GM06990 (cell line): Measurements from ENCODE around the gene KCND3.

Experiments used
- DNase-seq: peaks from one replicate; pipeline ENCODE4 v3.0.0-alpha.2; 2011; ENCODE audit not compliant: insufficient read length; ENCODE audit errors: extremely low read depth
- H3K27me3 ChIP-seq: replicated peaks from 2 replicates; pipeline ENCODE4 v1.6.0; 2011; ENCODE audit warnings: low read length; ENCODE audit not compliant: control insufficient read depth, insufficient read depth
- H3K36me3 ChIP-seq: 2 replicates; pipeline ENCODE4 v1.5.1; 2011; ENCODE audit warnings: low read length; ENCODE audit not compliant: control insufficient read depth, insufficient read depth
- H3K4me3 ChIP-seq: replicated peaks from 2 replicates; pipeline ENCODE4 v1.5.1; 2011; ENCODE audit warnings: low read depth, mild to moderate bottlenecking, control low read depth, low read length
- TF ChIP-seq, protein P1 (sequence below): IDR thresholded peaks from 2 replicates; pipeline ENCODE4 v1.5.1; 2011; ENCODE audit warnings: low read length, control low read depth, mild to moderate bottlenecking, inconsistent platforms; ENCODE audit not compliant: insufficient read depth, poor library complexity, severe bottlenecking

KCND3 gene

DNA sequence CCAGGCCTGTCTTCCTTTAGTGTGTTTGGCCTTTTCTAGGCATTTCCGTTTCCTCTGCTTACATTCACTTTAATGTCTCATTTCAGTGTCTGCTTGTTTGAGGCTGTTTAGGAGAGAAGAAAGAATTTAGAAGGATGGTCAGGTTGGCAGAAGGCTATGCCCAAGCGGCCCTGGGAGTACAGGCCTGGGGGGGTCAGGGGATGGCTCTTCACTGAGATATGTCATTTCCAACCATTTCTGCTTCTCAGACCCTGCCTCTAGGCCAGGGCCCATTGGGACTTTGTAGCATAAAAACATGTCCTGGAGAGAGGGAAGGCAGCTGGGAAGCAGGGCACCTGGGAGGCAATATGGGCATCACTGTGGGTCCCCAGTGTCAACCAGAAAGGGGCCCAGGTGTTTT is 147.7 kb downstream of the KCND3 start:
- Histone ChIP-seq H3K27me3 (no peaks in the 10 kb centered on the region; the same call in 1 of the 2 replicates), H3K36me3 (no peaks in the 10 kb centered on the region), H3K4me3 (no peak overlapping the region)
- TF ChIP-seq, protein P1, sequence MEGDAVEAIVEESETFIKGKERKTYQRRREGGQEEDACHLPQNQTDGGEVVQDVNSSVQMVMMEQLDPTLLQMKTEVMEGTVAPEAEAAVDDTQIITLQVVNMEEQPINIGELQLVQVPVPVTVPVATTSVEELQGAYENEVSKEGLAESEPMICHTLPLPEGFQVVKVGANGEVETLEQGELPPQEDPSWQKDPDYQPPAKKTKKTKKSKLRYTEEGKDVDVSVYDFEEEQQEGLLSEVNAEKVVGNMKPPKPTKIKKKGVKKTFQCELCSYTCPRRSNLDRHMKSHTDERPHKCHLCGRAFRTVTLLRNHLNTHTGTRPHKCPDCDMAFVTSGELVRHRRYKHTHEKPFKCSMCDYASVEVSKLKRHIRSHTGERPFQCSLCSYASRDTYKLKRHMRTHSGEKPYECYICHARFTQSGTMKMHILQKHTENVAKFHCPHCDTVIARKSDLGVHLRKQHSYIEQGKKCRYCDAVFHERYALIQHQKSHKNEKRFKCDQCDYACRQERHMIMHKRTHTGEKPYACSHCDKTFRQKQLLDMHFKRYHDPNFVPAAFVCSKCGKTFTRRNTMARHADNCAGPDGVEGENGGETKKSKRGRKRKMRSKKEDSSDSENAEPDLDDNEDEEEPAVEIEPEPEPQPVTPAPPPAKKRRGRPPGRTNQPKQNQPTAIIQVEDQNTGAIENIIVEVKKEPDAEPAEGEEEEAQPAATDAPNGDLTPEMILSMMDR = no peak
- no peak for DNase-seq

DNA sequence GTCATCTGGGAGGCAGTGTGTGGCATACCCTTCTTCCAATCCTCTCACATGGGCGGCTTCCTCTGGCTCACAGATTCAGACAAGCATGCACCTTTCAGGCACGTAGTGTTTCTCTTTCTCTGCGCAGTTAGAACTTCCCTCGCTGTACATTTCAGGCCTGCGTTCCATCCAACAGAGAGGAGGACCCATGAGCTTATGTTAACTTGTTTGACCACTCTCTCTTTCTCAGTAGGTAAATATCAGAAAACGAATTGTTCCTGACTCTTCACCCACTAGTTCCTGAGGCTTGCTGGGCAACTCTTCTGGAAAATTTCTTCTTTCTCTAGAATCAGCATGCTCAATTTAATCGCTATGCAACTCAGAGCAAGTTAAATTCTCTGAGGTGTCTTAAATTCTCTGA is 148.3 kb downstream of the KCND3 start:
- Histone ChIP-seq H3K36me3 (no peaks in the 10 kb centered on the region), H3K4me3 (no peak overlapping the region), H3K27me3 (no peaks in the 10 kb centered on the region; the same call in 1 of the 2 replicates)
- TF ChIP-seq, protein P1 = no peak
- DNase-seq = no peak

DNA sequence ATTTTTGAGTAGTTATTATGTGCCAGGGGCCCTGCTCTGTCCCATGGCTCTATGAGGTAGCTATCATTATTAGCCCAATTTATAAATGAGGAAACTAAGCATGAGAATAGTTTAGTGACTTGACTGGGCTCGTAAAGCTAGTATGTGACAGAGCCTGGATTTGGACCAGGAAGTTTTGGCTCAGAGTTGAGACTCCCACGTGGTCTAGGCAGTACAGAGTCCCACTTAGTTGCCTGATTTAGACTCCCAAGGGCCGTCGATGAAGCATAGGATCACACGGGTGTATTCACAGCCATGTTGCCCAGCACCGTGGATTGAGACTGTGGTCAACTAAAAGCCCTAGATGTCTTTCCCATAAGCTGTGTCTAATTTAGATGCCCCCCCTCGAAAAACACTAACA is 152.1 kb downstream of the KCND3 start:
- TF ChIP-seq, protein P1 = no peak

DNA sequence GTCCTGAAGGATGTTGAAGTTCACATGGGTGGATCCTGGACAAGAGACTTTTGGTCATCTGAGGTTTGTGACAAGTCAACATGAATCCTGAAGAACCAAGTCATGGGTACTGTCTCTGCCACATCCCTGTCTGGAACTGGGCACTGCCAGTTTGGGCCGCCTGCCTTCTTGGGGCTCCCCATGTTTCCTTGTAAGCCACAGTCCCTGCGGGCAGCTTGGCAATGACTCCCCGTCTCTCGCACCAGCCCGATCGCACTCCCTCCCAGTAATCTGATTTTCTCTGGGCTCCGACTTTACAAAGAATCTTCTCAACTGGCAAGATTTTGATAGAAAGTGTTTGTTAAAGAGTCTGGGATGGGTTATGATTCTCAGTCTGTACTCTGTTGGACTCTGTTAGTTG is 153.4 kb downstream of the KCND3 start:
- Histone ChIP-seq H3K4me3 (no peak overlapping the region), H3K27me3 (no peaks in the 10 kb centered on the region), H3K36me3 (no peaks in the 10 kb centered on the region)
- DNase-seq = no peak
- TF ChIP-seq, protein P1 = no peak

More for the DNA sequence above, 152.1 kb downstream of the KCND3 start:
- Histone ChIP-seq H3K27me3 (no peaks in the 10 kb centered on the region), H3K4me3 (no peak overlapping the region), H3K36me3 (no peaks in the 10 kb centered on the region)
- no peak for DNase-seq

DNA sequence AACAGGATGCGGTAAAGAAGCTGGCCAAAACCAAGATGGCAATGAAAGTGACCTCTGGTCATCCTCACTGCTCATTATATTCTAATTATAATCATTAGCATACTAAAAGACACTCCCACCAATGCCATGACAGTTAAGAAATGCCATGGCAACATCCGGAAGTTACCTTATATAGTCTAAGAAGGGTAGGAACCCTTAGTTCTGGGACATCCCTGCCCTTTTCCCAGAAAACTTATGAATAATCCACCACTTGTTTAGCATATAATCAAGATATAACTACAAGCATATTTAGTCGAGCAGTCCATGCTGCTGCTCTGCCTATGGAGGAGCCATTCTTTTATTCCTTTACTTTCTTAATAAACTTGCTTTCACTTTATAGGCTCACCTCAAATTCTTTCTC is 154.0 kb downstream of the KCND3 start:
- DNase-seq = no peak
- no peaks in the 10 kb centered on the region for H3K36me3 ChIP-seq
- no peaks in the 10 kb centered on the region for H3K27me3 ChIP-seq
- TF ChIP-seq, protein P1 = no peak
- no peak overlapping the region for H3K4me3 ChIP-seq

DNA sequence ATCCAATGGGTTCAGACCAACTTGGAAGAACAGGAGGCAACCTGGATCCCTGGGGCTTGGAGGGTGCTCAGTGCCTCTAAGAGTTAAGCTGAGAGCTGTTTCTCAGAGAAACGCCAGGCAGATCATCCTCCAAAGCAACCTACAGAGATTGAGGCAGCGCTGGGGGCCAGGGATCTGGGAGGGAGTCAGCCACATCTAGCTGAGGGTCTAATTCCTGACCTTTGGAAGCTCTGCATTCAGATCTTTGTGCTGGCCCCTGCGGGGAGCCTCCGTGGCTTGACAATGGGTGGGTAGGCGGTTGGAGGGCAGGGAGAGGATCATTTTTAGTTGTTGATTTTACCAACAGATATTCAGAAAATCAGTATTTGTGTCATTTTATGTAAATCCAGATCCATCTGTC is 154.5 kb downstream of the KCND3 start:
- TF ChIP-seq, protein P1 = no peak
- H3K36me3 ChIP-seq = no peaks in the 10 kb centered on the region
- DNase-seq = no peak
- no peaks in the 10 kb centered on the region for H3K27me3 ChIP-seq
- H3K4me3 ChIP-seq = no peak overlapping the region
